GM12878 (cell line): Measurements from ENCODE around the gene EXOSC2. TPM values are rescaled to one million over a fixed set of nuclear protein-coding genes. Genes with fewer than 3 reads are reported as not detected.

Experiments
- ATAC-seq: fragments of 200-7000 bp; cut with Tn5 transposase; 3 replicates; pipeline ENCODE4 v1.9.1; 2020; ENCODE audit warnings: mild to moderate bottlenecking, moderate library complexity
- BruUV-seq: library from RNA; stranded (reverse); fragments of 400-500 nt; replicated peaks from 2 replicates; lab custom pipeline; 2021; lab: Mats Ljungman, UMichigan
- CTCF ChIA-PET: fragments of 300-600 bp; sonication (Branson Sonifier 250); formaldehyde crosslinking; extraction: SDS; loops from one replicate; lab custom pipeline; 2021; ENCODE audit warnings: inconsistent platforms; lab: Yijun Ruan, JAX
- POLR2A ChIA-PET: fragments of 350-600 bp; formaldehyde crosslinking; extraction: SDS; loops from one replicate; lab custom pipeline; 2021; ENCODE audit warnings: inconsistent platforms; lab: Charles Lee
- RAD21 ChIA-PET: fragments of 300-600 bp; sonication (Branson Sonifier 250); formaldehyde crosslinking; loops from one replicate; lab custom pipeline; 2023; ENCODE audit warnings: antibody characterized with exemption; ENCODE audit not compliant: unreplicated experiment; lab: Charles Lee
- SMC1A ChIA-PET: fragments of 300-600 bp; sonication (Branson Sonifier 250); formaldehyde crosslinking; loops from one replicate; lab custom pipeline; 2023; ENCODE audit not compliant: unreplicated experiment, uncharacterized antibody; lab: Charles Lee
- DNase-seq: peaks from one replicate; pipeline ENCODE4 v3.0.0-alpha.2; 2011; ENCODE audit warnings: low read depth, low spot score
- FAIRE-seq: peaks from 3 replicates; lab custom pipeline; 2011; peaks lifted over from hg19 to GRCh38; lab: Jason Lieb, UNC
- H2AFZ ChIP-seq: 2 replicates; pipeline ENCODE4 v1.6.0; 2011; ENCODE audit warnings: low read depth, low read length, control low read depth; ENCODE audit not compliant: control insufficient read depth
- H3K27ac ChIP-seq: 2 replicates; pipeline ENCODE4 v1.5.1; 2011; ENCODE audit warnings: control low read depth; ENCODE audit not compliant: control insufficient read depth, insufficient read depth
- H3K27me3 ChIP-seq, 2 experiments: replicated peaks in 1 of 2; 2 replicates each; pipeline versions ENCODE4 v1.6.0 to v1.6.1; 2011; ENCODE audit warnings: low read length in 1 of 2; ENCODE audit not compliant: control insufficient read depth in 2 of 2, insufficient read depth in 2 of 2
- H3K36me3 ChIP-seq, 2 experiments: 2 replicates each; pipeline ENCODE4 v1.5.1; 2011; ENCODE audit warnings: low read length in 1 of 2; ENCODE audit not compliant: control insufficient read depth in 2 of 2, insufficient read depth in 2 of 2
- H3K4me1 ChIP-seq: 2 replicates; pipeline ENCODE4 v1.6.1; 2011; ENCODE audit warnings: mild to moderate bottlenecking, low read length, moderate library complexity, mixed read lengths; ENCODE audit not compliant: control insufficient read depth, insufficient read depth
- H3K4me2 ChIP-seq: 2 replicates; pipeline ENCODE4 v1.6.0; 2011; ENCODE audit warnings: control low read depth; ENCODE audit not compliant: control insufficient read depth, insufficient read depth
- H3K4me3 ChIP-seq: fragments of 200-600 bp; sonication (generic); 2 replicates; pipeline ENCODE4 v1.5.1; 2016
- H3K79me2 ChIP-seq: 2 replicates; pipeline ENCODE4 v1.6.0; 2011; ENCODE audit warnings: low read length; ENCODE audit not compliant: control insufficient read depth, insufficient read depth
- H3K9ac ChIP-seq: 2 replicates; pipeline ENCODE4 v1.8.0; 2011; ENCODE audit warnings: low read length, control low read depth, mixed read lengths; ENCODE audit not compliant: control insufficient read depth, insufficient read depth
- H3K9me3 ChIP-seq: replicated peaks from 3 replicates; pipeline ENCODE4 v1.5.1; 2011; ENCODE audit warnings: mild to moderate bottlenecking, low read length; ENCODE audit not compliant: control insufficient read depth, insufficient read depth
- H4K20me1 ChIP-seq: 2 replicates; pipeline ENCODE4 v1.6.0; 2011; ENCODE audit not compliant: control insufficient read depth, insufficient read depth
- CBX5 ChIP-seq: sonication (generic); IDR thresholded peaks from 2 replicates; pipeline ENCODE4 v1.6.1; 2016; ENCODE audit warnings: low read depth, moderate library complexity, mild to moderate bottlenecking, inconsistent platforms
- EED ChIP-seq: sonication (generic); IDR thresholded peaks from 2 replicates; pipeline ENCODE4 v1.6.1; 2016; ENCODE audit warnings: antibody characterized with exemption, low read depth
- EGR1 ChIP-seq, 2 experiments: IDR thresholded peaks; 1 replicate in 1 of 2; 2 replicates in 1 of 2; pipeline ENCODE4 v1.6.1; 2011 to 2012; ENCODE audit warnings: low read depth in 2 of 2, low read length in 2 of 2, borderline replicate concordance in 1 of 2, mild to moderate bottlenecking in 1 of 2, moderate library complexity in 1 of 2
- MYC ChIP-seq: IDR thresholded peaks from 2 replicates; pipeline ENCODE4 v1.6.1; 2011; ENCODE audit warnings: mild to moderate bottlenecking, low read length, moderate library complexity, inconsistent platforms; ENCODE audit not compliant: insufficient read depth, insufficient replicate concordance, insufficient read length, severe bottlenecking
- RFX5 ChIP-seq: IDR thresholded peaks from 2 replicates; pipeline ENCODE4 v1.6.1; 2011; ENCODE audit warnings: low read depth, low read length, improper control_type of control experiment
- RUNX3 ChIP-seq: IDR thresholded peaks from 2 replicates; pipeline ENCODE4 v1.6.1; 2012; ENCODE audit warnings: low read length, inconsistent platforms
- SMC3 ChIP-seq: IDR thresholded peaks from 2 replicates; pipeline ENCODE4 v1.6.1; 2011; ENCODE audit warnings: low read length, improper control_type of control experiment, borderline replicate concordance
- SP1 ChIP-seq: IDR thresholded peaks from one replicate; pipeline ENCODE4 v1.6.1; 2011; ENCODE audit warnings: low read depth, low read length
- STAT3 ChIP-seq: IDR thresholded peaks from 2 replicates; pipeline ENCODE4 v1.6.1; 2011; ENCODE audit warnings: low read depth, low read length, improper control_type of control experiment
- SUZ12 ChIP-seq: fragments of 200-600 bp; sonication (generic); IDR thresholded peaks from one replicate; pipeline ENCODE4 v1.6.1; 2018; ENCODE audit warnings: antibody characterized with exemption, mild to moderate bottlenecking; ENCODE audit not compliant: unreplicated experiment
- TCF7 ChIP-seq: IDR thresholded peaks from 2 replicates; pipeline ENCODE4 v1.6.1; 2014; ENCODE audit warnings: antibody characterized with exemption, borderline replicate concordance
- YBX1 ChIP-seq: fragments of 450-650 bp; IDR thresholded peaks from 2 replicates; pipeline ENCODE4 v1.6.1; 2016; ENCODE audit warnings: antibody characterized with exemption
- YY1 ChIP-seq: IDR thresholded peaks from 2 replicates; pipeline ENCODE4 v1.6.1; 2011; ENCODE audit warnings: low read depth, mild to moderate bottlenecking, low read length
- WGBS: methylation state at CpG from one replicate; pipeline ENCODE4 v1.1.6; 2016; ENCODE audit warnings: low lambda C conversion rate; ENCODE audit not compliant: insufficient replicate concordance, insufficient coverage; ENCODE audit errors: missing lambda C conversion rate; 5-methylcytosine and 5-hydroxymethylcytosine counted together
- in situ Hi-C: fragments of 300-500 bp; cut with MboI; formaldehyde crosslinking; loops from 9 replicates; pipeline ENCODE4 v1.14.3; 2018; ENCODE audit warnings: mixed read lengths
- intact Hi-C: fragments of 100-400 bp; cut with micrococcal nuclease; formaldehyde crosslinking; loops from one replicate; pipeline ENCODE4 v1.14.2; 2022; ENCODE audit not compliant: unreplicated experiment
- polyA plus RNA-seq, 11 experiments: library from polyadenylated mRNA; depleted of rRNA in 4 of 11; unstranded in 6 of 11; stranded (reverse) in 5 of 11; fragments of >200 nt; fragmentation: Nextera tagmentation in 4 of 11; fragmentation: Illumina TruSeq in 1 of 11; extraction: Ambion mirVana in 4 of 11; extraction: Trizol in 1 of 11; gene quantifications; 1 replicate in 1 of 11; 2 replicates in 10 of 11; pipeline versions ENCODE4 v1.2.1 to v1.2.3, GENCODE V29; 2011 to 2016; ENCODE audit warnings: inconsistent platforms in 2 of 11, missing spikeins in 2 of 11, low read depth in 1 of 11
- total RNA-seq, 4 experiments: library from RNA; depleted of rRNA in 3 of 4; stranded (reverse); fragments of >200 nt in 3 of 4; fragmentation: Illumina TruSeq in 1 of 4; extraction: Trizol in 1 of 4; gene quantifications; 2 replicates each; pipeline versions ENCODE4 v1.2.1 to v1.2.3, GENCODE V29; 2013 to 2021
- TF ChIP-seq, protein P1 (sequence below): fragments of 450-650 bp; IDR thresholded peaks from 2 replicates; pipeline ENCODE4 v1.6.1; 2017; ENCODE audit warnings: antibody characterized with exemption, mild to moderate bottlenecking, moderate library complexity
- TF ChIP-seq, protein P2 (sequence below): IDR thresholded peaks from 2 replicates; pipeline ENCODE4 v1.6.1; 2012; ENCODE audit warnings: low read depth, low read length, improper control_type of control experiment
- TF ChIP-seq, protein P3 (sequence below): fragments of 450-650 bp; IDR thresholded peaks from 2 replicates; pipeline ENCODE4 v1.6.1; 2017; ENCODE audit warnings: low read depth, mild to moderate bottlenecking, moderate library complexity

Gene EXOSC2
- total and polyA plus RNA-seq, 10 of the 15 experiments (the other 5 are each of a cell fraction or from before 2014, with no cell fraction given) = 26.3 to 55.0 (median 48.0) TPM

DNA sequence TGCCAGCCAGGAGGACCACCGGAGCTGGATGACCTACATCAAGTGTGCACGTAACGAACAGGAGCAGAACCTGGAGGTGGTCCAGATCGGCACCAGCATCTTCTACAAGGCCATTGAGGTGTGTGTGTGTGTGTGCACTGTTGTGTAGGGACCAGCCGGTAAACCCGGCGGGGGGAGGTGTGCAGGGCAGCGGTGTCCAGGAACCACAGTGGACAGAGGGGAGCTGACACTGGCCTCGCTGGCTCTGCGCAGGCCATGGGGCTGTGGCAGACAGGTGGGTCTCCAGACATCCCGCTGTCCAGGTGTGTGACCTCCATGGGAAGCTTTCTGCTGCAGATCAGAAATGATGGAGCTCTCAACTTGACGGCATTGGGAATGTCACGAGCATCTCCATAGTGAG, 25.4 kb upstream of the EXOSC2 start (continued):
- no peak for TF ChIP-seq RFX5
- TF ChIP-seq EGR1 (IDR thresholded peaks at IDR 0.05; ENCODE audit: borderline replicate concordance in 1 of 2, low read depth in 2 of 2, low read length in 2 of 2) = no peak
- TF ChIP-seq RUNX3 = no peak
- TF ChIP-seq SUZ12 = no peak
- no peak for TF ChIP-seq EED
- no peak for TF ChIP-seq STAT3
- TF ChIP-seq, protein P1, sequence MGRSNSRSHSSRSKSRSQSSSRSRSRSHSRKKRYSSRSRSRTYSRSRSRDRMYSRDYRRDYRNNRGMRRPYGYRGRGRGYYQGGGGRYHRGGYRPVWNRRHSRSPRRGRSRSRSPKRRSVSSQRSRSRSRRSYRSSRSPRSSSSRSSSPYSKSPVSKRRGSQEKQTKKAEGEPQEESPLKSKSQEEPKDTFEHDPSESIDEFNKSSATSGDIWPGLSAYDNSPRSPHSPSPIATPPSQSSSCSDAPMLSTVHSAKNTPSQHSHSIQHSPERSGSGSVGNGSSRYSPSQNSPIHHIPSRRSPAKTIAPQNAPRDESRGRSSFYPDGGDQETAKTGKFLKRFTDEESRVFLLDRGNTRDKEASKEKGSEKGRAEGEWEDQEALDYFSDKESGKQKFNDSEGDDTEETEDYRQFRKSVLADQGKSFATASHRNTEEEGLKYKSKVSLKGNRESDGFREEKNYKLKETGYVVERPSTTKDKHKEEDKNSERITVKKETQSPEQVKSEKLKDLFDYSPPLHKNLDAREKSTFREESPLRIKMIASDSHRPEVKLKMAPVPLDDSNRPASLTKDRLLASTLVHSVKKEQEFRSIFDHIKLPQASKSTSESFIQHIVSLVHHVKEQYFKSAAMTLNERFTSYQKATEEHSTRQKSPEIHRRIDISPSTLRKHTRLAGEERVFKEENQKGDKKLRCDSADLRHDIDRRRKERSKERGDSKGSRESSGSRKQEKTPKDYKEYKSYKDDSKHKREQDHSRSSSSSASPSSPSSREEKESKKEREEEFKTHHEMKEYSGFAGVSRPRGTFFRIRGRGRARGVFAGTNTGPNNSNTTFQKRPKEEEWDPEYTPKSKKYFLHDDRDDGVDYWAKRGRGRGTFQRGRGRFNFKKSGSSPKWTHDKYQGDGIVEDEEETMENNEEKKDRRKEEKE = no peak
- TF ChIP-seq MYC = no peak
- no peak for TF ChIP-seq YBX1

DNA sequence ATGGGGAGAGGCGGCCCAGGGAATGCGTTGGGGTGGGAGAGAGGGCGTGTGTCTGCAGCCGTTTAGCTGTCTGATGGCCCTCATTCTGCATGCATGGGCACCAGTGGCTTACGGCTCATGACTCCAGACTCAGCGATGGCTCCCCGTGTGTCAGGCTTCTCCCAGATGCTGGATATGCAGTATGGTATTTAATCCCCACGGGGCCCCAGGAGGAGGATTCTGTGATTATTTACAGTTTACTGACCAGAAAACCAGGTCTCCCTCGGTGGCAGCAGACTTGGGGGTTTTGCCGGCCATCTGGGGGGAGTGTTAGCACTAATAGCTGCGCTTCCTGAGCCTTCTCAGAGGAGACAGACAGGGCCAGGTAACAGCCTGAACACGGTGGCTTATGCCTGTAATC, 24.9 kb upstream of the EXOSC2 start:
- Histone ChIP-seq H4K20me1 (no peaks in the 10 kb centered on the region), H3K36me3 (no peaks in the 10 kb centered on the region), H3K4me2 (no peak overlapping the region), H3K4me1 (no peaks in the 10 kb centered on the region), H3K79me2 (no peaks in the 10 kb centered on the region), H3K4me3 (no peak overlapping the region), H3K9ac (no peak overlapping the region), H2AFZ (no peak overlapping the region), H3K27ac (no peak overlapping the region), H3K9me3 (no peaks in the 10 kb centered on the region), H3K27me3 (peaks cover 0 to 15% of the 10 kb centered on the region in 2 experiments)
- WGBS = 36% methylated on average over 12 of the region's 12 CpGs
- in situ Hi-C loops = no loop called here
- SMC1A ChIA-PET = no interaction called here
- FAIRE-seq = no peak
- POLR2A ChIA-PET = no interaction called here
- RAD21 ChIA-PET = no interaction called here
- BruUV-seq = no TSS peak
- CTCF ChIA-PET = interaction anchor here (0.6 kb wide), 1 partner anchor 377 kb away, joined by 3 read pairs; no protein-coding TSS in a partner anchor
- intact Hi-C loops = no loop called here
- no peak for ATAC-seq
- no peak for DNase-seq
- TF ChIP-seq YY1 = no peak
- no peak for TF ChIP-seq CBX5
- TF ChIP-seq TCF7 = no peak
- no peak for TF ChIP-seq SMC3
- TF ChIP-seq, protein P1 = no peak
- TF ChIP-seq, protein P2, sequence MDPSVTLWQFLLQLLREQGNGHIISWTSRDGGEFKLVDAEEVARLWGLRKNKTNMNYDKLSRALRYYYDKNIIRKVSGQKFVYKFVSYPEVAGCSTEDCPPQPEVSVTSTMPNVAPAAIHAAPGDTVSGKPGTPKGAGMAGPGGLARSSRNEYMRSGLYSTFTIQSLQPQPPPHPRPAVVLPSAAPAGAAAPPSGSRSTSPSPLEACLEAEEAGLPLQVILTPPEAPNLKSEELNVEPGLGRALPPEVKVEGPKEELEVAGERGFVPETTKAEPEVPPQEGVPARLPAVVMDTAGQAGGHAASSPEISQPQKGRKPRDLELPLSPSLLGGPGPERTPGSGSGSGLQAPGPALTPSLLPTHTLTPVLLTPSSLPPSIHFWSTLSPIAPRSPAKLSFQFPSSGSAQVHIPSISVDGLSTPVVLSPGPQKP = no peak
- TF ChIP-seq, protein P3, sequence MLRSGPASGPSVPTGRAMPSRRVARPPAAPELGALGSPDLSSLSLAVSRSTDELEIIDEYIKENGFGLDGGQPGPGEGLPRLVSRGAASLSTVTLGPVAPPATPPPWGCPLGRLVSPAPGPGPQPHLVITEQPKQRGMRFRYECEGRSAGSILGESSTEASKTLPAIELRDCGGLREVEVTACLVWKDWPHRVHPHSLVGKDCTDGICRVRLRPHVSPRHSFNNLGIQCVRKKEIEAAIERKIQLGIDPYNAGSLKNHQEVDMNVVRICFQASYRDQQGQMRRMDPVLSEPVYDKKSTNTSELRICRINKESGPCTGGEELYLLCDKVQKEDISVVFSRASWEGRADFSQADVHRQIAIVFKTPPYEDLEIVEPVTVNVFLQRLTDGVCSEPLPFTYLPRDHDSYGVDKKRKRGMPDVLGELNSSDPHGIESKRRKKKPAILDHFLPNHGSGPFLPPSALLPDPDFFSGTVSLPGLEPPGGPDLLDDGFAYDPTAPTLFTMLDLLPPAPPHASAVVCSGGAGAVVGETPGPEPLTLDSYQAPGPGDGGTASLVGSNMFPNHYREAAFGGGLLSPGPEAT = no peak
- no peak for TF ChIP-seq SP1
